ENCODE results near the gene ANKRD35. TPM values are rescaled to one million over a fixed set of nuclear protein-coding genes. Genes with fewer than 3 reads are reported as not detected.

The ANKRD35 gene
- total RNA-seq, 1 experiment from 2014 or later: 2.7 TPM

DNA sequence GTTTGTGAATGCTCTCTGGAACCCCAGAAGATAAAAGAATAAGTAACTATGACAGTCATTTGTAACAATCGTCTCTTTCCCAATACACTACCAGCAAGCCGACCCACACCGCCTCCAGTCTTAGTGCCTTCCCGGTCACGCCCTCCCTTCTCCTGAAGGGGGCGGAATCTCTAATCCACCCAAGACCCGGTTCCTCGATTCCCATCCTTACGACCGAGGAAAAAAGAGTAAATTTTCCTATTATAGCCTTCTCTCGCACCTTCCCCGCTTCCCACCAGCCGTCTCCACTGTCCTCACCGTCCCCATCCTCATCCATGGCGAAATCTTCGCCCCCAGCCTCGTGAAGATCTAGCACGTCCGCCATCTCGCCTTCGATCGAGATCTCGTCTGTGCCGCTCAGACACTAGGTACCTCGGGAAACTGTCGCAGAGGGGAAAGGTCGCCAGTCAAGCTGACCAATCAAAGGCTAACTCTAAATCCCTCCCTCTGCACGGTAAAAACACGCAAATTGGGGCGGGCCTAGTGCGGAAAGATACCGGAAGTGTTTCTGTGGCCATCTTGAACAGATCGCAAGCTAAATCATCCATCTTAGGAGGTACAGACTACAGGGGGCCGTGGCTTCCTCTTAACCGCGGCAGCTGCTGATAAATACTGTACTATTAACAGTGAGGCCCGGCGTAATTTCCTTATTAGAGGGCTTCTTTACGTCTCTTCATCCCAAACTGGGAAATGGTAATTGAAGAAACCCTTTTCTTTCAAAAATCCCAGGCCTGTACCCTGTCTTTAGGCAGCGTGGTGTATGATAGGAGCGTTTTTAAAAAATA is 41.6 kb upstream of the ANKRD35 start, which contains the start of gene RBM8A (continued):
- TF ChIP-seq, protein P1, sequence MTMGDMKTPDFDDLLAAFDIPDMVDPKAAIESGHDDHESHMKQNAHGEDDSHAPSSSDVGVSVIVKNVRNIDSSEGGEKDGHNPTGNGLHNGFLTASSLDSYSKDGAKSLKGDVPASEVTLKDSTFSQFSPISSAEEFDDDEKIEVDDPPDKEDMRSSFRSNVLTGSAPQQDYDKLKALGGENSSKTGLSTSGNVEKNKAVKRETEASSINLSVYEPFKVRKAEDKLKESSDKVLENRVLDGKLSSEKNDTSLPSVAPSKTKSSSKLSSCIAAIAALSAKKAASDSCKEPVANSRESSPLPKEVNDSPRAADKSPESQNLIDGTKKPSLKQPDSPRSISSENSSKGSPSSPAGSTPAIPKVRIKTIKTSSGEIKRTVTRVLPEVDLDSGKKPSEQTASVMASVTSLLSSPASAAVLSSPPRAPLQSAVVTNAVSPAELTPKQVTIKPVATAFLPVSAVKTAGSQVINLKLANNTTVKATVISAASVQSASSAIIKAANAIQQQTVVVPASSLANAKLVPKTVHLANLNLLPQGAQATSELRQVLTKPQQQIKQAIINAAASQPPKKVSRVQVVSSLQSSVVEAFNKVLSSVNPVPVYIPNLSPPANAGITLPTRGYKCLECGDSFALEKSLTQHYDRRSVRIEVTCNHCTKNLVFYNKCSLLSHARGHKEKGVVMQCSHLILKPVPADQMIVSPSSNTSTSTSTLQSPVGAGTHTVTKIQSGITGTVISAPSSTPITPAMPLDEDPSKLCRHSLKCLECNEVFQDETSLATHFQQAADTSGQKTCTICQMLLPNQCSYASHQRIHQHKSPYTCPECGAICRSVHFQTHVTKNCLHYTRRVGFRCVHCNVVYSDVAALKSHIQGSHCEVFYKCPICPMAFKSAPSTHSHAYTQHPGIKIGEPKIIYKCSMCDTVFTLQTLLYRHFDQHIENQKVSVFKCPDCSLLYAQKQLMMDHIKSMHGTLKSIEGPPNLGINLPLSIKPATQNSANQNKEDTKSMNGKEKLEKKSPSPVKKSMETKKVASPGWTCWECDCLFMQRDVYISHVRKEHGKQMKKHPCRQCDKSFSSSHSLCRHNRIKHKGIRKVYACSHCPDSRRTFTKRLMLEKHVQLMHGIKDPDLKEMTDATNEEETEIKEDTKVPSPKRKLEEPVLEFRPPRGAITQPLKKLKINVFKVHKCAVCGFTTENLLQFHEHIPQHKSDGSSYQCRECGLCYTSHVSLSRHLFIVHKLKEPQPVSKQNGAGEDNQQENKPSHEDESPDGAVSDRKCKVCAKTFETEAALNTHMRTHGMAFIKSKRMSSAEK (CRISPR knock-in tag; IDR thresholded peaks at IDR 0.05; ENCODE audit: borderline replicate concordance): no peak
- TF ChIP-seq, protein P2, sequence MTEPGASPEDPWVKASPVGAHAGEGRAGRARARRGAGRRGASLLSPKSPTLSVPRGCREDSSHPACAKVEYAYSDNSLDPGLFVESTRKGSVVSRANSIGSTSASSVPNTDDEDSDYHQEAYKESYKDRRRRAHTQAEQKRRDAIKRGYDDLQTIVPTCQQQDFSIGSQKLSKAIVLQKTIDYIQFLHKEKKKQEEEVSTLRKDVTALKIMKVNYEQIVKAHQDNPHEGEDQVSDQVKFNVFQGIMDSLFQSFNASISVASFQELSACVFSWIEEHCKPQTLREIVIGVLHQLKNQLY (CRISPR knock-in tag; IDR thresholded peaks at IDR 0.05): no peak
- TF ChIP-seq, protein P3, sequence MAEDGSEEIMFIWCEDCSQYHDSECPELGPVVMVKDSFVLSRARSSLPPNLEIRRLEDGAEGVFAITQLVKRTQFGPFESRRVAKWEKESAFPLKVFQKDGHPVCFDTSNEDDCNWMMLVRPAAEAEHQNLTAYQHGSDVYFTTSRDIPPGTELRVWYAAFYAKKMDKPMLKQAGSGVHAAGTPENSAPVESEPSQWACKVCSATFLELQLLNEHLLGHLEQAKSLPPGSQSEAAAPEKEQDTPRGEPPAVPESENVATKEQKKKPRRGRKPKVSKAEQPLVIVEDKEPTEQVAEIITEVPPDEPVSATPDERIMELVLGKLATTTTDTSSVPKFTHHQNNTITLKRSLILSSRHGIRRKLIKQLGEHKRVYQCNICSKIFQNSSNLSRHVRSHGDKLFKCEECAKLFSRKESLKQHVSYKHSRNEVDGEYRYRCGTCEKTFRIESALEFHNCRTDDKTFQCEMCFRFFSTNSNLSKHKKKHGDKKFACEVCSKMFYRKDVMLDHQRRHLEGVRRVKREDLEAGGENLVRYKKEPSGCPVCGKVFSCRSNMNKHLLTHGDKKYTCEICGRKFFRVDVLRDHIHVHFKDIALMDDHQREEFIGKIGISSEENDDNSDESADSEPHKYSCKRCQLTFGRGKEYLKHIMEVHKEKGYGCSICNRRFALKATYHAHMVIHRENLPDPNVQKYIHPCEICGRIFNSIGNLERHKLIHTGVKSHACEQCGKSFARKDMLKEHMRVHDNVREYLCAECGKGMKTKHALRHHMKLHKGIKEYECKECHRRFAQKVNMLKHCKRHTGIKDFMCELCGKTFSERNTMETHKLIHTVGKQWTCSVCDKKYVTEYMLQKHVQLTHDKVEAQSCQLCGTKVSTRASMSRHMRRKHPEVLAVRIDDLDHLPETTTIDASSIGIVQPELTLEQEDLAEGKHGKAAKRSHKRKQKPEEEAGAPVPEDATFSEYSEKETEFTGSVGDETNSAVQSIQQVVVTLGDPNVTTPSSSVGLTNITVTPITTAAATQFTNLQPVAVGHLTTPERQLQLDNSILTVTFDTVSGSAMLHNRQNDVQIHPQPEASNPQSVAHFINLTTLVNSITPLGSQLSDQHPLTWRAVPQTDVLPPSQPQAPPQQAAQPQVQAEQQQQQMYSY (CRISPR knock-in tag; IDR thresholded peaks at IDR 0.05): no peak
- TF ChIP-seq GRHL2 (CRISPR knock-in tag; IDR thresholded peaks at IDR 0.05; ENCODE audit: insufficient replicate concordance, severe bottlenecking) (no peak), CREM (CRISPR knock-in tag; IDR thresholded peaks at IDR 0.05) (peak; percentile 90), ZNF263 (CRISPR knock-in tag; IDR thresholded peaks at IDR 0.05; ENCODE audit: low read depth) (no peak), ELF4 (CRISPR knock-in tag; IDR thresholded peaks at IDR 0.05; ENCODE audit: low read depth) (no peak), ZNF121 (CRISPR knock-in tag; IDR thresholded peaks at IDR 0.05) (no peak), TP53 (CRISPR knock-in tag; IDR thresholded peaks at IDR 0.05) (no peak), ZNF396 (CRISPR knock-in tag; IDR thresholded peaks at IDR 0.05; ENCODE audit: borderline replicate concordance) (no peak), FOXK1 (CRISPR knock-in tag; IDR thresholded peaks at IDR 0.05) (peak; percentile 94), ZNF219 (CRISPR knock-in tag; IDR thresholded peaks at IDR 0.05; ENCODE audit: borderline replicate concordance) (no peak), FOXP1 (CRISPR knock-in tag; IDR thresholded peaks at IDR 0.05; ENCODE audit: borderline replicate concordance) (no peak), ESRRA (CRISPR knock-in tag; IDR thresholded peaks at IDR 0.05; ENCODE audit: borderline replicate concordance) (no peak)
- TF ChIP-seq, protein P4, sequence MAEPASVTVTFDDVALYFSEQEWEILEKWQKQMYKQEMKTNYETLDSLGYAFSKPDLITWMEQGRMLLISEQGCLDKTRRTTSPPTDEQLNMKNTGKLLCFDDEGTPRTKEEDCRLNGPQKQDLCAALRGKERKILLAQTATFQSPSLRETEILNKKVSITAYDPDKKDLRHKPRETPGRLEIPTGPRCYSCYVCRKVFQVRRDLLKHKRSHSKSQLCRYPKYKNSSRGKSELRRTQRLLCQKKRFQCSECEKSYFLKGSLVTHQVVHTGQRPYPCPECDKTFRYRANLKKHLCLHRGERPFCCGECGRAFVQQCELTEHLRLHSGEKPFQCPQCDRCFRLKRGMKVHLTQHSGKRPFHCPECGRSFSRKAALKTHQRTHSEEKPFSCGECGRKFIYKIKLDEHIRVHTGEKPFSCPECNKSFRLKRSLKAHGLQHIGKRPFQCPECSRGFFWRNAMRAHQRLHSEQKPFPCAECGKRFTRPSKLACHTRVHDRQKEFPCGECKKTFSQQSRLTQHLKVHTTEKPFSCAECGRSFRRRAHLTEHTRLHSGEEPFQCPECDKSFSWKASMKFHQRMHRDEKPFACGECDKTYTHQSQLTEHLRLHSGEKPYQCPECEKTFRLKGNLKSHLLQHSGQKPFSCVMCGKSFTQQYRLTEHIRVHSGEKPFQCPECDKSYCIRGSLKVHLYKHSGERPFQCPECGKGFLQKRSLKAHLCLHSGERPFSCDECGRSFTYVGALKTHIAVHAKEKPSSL (CRISPR knock-in tag; conservative IDR thresholded peaks at IDR 0.05): no peak
- TF ChIP-seq, protein P5, sequence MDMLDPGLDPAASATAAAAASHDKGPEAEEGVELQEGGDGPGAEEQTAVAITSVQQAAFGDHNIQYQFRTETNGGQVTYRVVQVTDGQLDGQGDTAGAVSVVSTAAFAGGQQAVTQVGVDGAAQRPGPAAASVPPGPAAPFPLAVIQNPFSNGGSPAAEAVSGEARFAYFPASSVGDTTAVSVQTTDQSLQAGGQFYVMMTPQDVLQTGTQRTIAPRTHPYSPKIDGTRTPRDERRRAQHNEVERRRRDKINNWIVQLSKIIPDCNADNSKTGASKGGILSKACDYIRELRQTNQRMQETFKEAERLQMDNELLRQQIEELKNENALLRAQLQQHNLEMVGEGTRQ (CRISPR knock-in tag; IDR thresholded peaks at IDR 0.05): no peak
- TF ChIP-seq, protein P6, sequence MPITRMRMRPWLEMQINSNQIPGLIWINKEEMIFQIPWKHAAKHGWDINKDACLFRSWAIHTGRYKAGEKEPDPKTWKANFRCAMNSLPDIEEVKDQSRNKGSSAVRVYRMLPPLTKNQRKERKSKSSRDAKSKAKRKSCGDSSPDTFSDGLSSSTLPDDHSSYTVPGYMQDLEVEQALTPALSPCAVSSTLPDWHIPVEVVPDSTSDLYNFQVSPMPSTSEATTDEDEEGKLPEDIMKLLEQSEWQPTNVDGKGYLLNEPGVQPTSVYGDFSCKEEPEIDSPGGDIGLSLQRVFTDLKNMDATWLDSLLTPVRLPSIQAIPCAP (CRISPR knock-in tag; IDR thresholded peaks at IDR 0.05): no peak
- TF ChIP-seq, protein P7, sequence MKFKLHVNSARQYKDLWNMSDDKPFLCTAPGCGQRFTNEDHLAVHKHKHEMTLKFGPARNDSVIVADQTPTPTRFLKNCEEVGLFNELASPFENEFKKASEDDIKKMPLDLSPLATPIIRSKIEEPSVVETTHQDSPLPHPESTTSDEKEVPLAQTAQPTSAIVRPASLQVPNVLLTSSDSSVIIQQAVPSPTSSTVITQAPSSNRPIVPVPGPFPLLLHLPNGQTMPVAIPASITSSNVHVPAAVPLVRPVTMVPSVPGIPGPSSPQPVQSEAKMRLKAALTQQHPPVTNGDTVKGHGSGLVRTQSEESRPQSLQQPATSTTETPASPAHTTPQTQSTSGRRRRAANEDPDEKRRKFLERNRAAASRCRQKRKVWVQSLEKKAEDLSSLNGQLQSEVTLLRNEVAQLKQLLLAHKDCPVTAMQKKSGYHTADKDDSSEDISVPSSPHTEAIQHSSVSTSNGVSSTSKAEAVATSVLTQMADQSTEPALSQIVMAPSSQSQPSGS (CRISPR knock-in tag; IDR thresholded peaks at IDR 0.05; ENCODE audit: borderline replicate concordance, low read depth): no peak
- TF ChIP-seq, protein P8, sequence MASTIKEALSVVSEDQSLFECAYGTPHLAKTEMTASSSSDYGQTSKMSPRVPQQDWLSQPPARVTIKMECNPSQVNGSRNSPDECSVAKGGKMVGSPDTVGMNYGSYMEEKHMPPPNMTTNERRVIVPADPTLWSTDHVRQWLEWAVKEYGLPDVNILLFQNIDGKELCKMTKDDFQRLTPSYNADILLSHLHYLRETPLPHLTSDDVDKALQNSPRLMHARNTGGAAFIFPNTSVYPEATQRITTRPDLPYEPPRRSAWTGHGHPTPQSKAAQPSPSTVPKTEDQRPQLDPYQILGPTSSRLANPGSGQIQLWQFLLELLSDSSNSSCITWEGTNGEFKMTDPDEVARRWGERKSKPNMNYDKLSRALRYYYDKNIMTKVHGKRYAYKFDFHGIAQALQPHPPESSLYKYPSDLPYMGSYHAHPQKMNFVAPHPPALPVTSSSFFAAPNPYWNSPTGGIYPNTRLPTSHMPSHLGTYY (CRISPR knock-in tag; IDR thresholded peaks at IDR 0.05): no peak

Measured in WTC11 (cell line).